Measurements from ENCODE around the gene FARP2. TPM values are rescaled to one million over a fixed set of nuclear protein-coding genes. Genes with fewer than 3 reads are reported as not detected.

FARP2 gene
- polyA plus RNA-seq, 1 of the 3 experiments (the other 2 are of a cell fraction) = 11.5 TPM

GRCh38 chr2:241461693-241462677, 105.9 kb downstream of the FARP2 start:
- Histone ChIP-seq H3K79me2 (ENCODE audit: insufficient read depth) (no peaks in the 10 kb centered on the region), H3K36me3 (replicated peaks in 1 of 2; ENCODE audit: control insufficient read depth in 1 of 2, insufficient read depth in 2 of 2, low read length in 1 of 2) (no peaks in the 10 kb centered on the region), H3K27me3 (ENCODE audit: insufficient read depth) (no peaks in the 10 kb centered on the region), H4K20me1 (ENCODE audit: insufficient read depth) (no peaks in the 10 kb centered on the region), H3K9me2 (no peaks in the 10 kb centered on the region), H3F3A (replicated peaks; ENCODE audit: insufficient read depth) (no peaks in the 10 kb centered on the region), H3K27ac (ENCODE audit: low read depth in 2 of 2, low read length in 1 of 2) (no peak overlapping the region), H3K4me3 (ENCODE audit: low read depth in 2 of 2, low read length in 1 of 2) (no peak overlapping the region), H2AFZ (ENCODE audit: low read depth) (no peak overlapping the region), H3K9me3 (no peaks in the 10 kb centered on the region), H3K4me2 (no peak overlapping the region), H3K9ac (no peak overlapping the region), H3K4me1 (ENCODE audit: control insufficient read depth in 1 of 2, insufficient read depth in 2 of 2, low read depth in 1 of 2, low read length in 1 of 2) (no peaks in the 10 kb centered on the region; a peak in 1 of 4 replicates)
- 88% methylated on average over 16 of the region's 19 CpGs for WGBS (ENCODE audit: low lambda C conversion rate)
- TF ChIP-seq CHD2 (IDR thresholded peaks at IDR 0.05; ENCODE audit: low read length, partially characterized antibody) (no peak), NRF1 (IDR thresholded peaks at IDR 0.05; ENCODE audit: low read depth, low read length) (no peak), USF2 (IDR thresholded peaks at IDR 0.05; ENCODE audit: borderline replicate concordance, low read depth, low read length) (no peak), GATA2 (CRISPR knock-in tag; IDR thresholded peaks at IDR 0.05) (no peak), FOXM1 (IDR thresholded peaks at IDR 0.05; ENCODE audit: low read depth) (no peak), TAF1 (IDR thresholded peaks at IDR 0.05; ENCODE audit: borderline replicate concordance, low read depth, low read length) (no peak), GABPA (IDR thresholded peaks at IDR 0.05; ENCODE audit: low read depth) (no peak), MAX (IDR thresholded peaks at IDR 0.05; ENCODE audit: low read depth) (no peak), RAD21 (IDR thresholded peaks at IDR 0.05; ENCODE audit: low read length) (no peak), EP300 (IDR thresholded peaks at IDR 0.05; ENCODE audit: borderline replicate concordance in 1 of 2, low read depth in 1 of 2, low read length in 1 of 2) (no peak), RFX5 (IDR thresholded peaks at IDR 0.05; ENCODE audit: low read length) (no peak), TEAD4 (IDR thresholded peaks at IDR 0.05; ENCODE audit: borderline replicate concordance, insufficient read depth) (no peak), SMC3 (IDR thresholded peaks at IDR 0.05; ENCODE audit: low read depth, low read length) (no peak), FOXJ3 (CRISPR knock-in tag; IDR thresholded peaks at IDR 0.05) (no peak), USF1 (IDR thresholded peaks at IDR 0.05; ENCODE audit: borderline replicate concordance, low read depth) (no peak), EZH2phosphoT487 (IDR thresholded peaks at IDR 0.05; ENCODE audit: borderline replicate concordance, low read depth) (no peak), MXI1 (IDR thresholded peaks at IDR 0.05; ENCODE audit: low read depth, low read length) (no peak), JUND (IDR thresholded peaks at IDR 0.05) (no peak)
- DNase-seq = no peak
- CTCF ChIA-PET = no interaction called here
- POLR2A ChIA-PET = no interaction called here
